T-helper 9 cell (primary cell): ENCODE data around the gene PIAS4.
A peak's percentile ranks its signal among the peaks of the same experiment; 100 is the strongest.
"Not testable (repeated sequence)": the region's sequence is repeated elsewhere in the genome, so short reads cannot be mapped to it uniquely, and the experiment has no call there.

Experiments
- DNase-seq: peaks from one replicate; pipeline ENCODE4 v3.0.0-alpha.2; 2020

The PIAS4 gene

GRCh38 chr19:3998667-3999412 lies 8.7 kb upstream of the PIAS4 start:
- not testable (repeated sequence) for DNase-seq

- not testable (repeated sequence) for DNase-seq
Measured at GRCh38 chr19:4000798-4001197, 6.7 kb upstream of the PIAS4 start.

GRCh38 chr19:4005436-4005835 lies 2.1 kb upstream of the PIAS4 start:
- DNase-seq: not testable (repeated sequence)

GRCh38 chr19:4007836-4008539 lies 452 bp downstream of the PIAS4 start:
- no peak for DNase-seq

- DNase-seq: no peak
Measured at GRCh38 chr19:4009990-4010807, 2.7 kb downstream of the PIAS4 start.

GRCh38 chr19:4010808-4011110 lies 3.2 kb downstream of the PIAS4 start:
- DNase-seq: no peak

- DNase-seq: not testable (repeated sequence)
Measured at GRCh38 chr19:4011430-4011829, 3.9 kb downstream of the PIAS4 start.

GRCh38 chr19:4012092-4012974 lies 4.8 kb downstream of the PIAS4 start:
- DNase-seq: no peak

GRCh38 chr19:4012975-4013634 lies 5.6 kb downstream of the PIAS4 start:
- no peak for DNase-seq

GRCh38 chr19:4013886-4014540 lies 6.5 kb downstream of the PIAS4 start:
- no peak for DNase-seq

- DNase-seq: peak; percentile 20
Measured at GRCh38 chr19:4014541-4015491, 7.3 kb downstream of the PIAS4 start.

GRCh38 chr19:4015705-4016402 lies 8.3 kb downstream of the PIAS4 start:
- no peak for DNase-seq

GRCh38 chr19:4016486-4016885 lies 8.9 kb downstream of the PIAS4 start:
- no peak for DNase-seq

- DNase-seq: no peak
Measured at GRCh38 chr19:4016903-4017638, 9.5 kb downstream of the PIAS4 start.

- no peak for DNase-seq
Measured at GRCh38 chr19:4018140-4018613, 10.6 kb downstream of the PIAS4 start.

- DNase-seq: no peak
Measured at GRCh38 chr19:4018775-4019504, 11.4 kb downstream of the PIAS4 start.

- DNase-seq: no peak
Measured at GRCh38 chr19:4019578-4019977, 12.0 kb downstream of the PIAS4 start.
